Measurements from ENCODE around the gene BCL2L15.

Gene BCL2L15

GRCh38 chr1:113904674-113905434 lies 17.5 kb upstream of the BCL2L15 start, which contains the start of the genes AP4B1 and DCLRE1B:
AP4B1 (minus strand) TSS chr1:113904799; CDS start chr1:113904717, 82 bp downstream.
DCLRE1B (plus strand) TSS chr1:113905326; CDS start chr1:113905587, 261 bp downstream.
- peak; percentile 100 for DNase-seq

- DNase-seq = no peak
These were observed 16.9 kb upstream of the BCL2L15 start for GRCh38 chr1:113904293-113904673.

- DNase-seq = no peak
These were observed 16.3 kb upstream of the BCL2L15 start for GRCh38 chr1:113903501-113904292.

GRCh38 chr1:113901191-113901590 lies 13.8 kb upstream of the BCL2L15 start:
- DNase-seq = no peak

- no peak for DNase-seq
These were observed 11.7 kb upstream of the BCL2L15 start for GRCh38 chr1:113899111-113899510.

GRCh38 chr1:113898241-113898814 lies 10.9 kb upstream of the BCL2L15 start:
- DNase-seq = no peak

- DNase-seq = no peak
These were observed 8.6 kb upstream of the BCL2L15 start for GRCh38 chr1:113895961-113896360.

- no peak for DNase-seq
These were observed 7.7 kb upstream of the BCL2L15 start for GRCh38 chr1:113895098-113895497.

- DNase-seq = no peak
These were observed 5.9 kb upstream of the BCL2L15 start for GRCh38 chr1:113893267-113893666.

- no peak for DNase-seq
These were observed 4.3 kb upstream of the BCL2L15 start for GRCh38 chr1:113891631-113892220.

GRCh38 chr1:113890816-113891215 lies 3.4 kb upstream of the BCL2L15 start:
- no peak for DNase-seq

GRCh38 chr1:113886417-113887401 lies 672 bp downstream of the BCL2L15 start:
- no peak for DNase-seq

GRCh38 chr1:113881661-113882060 lies 5.7 kb downstream of the BCL2L15 start:
- no peak for DNase-seq

- no peak for DNase-seq
These were observed 7.7 kb downstream of the BCL2L15 start for GRCh38 chr1:113879739-113880038.

- no peak for DNase-seq
These were observed 11.2 kb downstream of the BCL2L15 start for GRCh38 chr1:113876176-113876575.

GRCh38 chr1:113875714-113876113 lies 11.7 kb downstream of the BCL2L15 start:
- no peak for DNase-seq

GRCh38 chr1:113874012-113874879 lies 13.1 kb downstream of the BCL2L15 start:
- DNase-seq = no peak

- DNase-seq = no peak
These were observed 15.0 kb downstream of the BCL2L15 start for GRCh38 chr1:113872219-113872935.

GRCh38 chr1:113871597-113872113 lies 15.7 kb downstream of the BCL2L15 start, which contains the start of gene PTPN22:
PTPN22 (minus strand) TSS chr1:113871712.
- DNase-seq = no peak

- DNase-seq = no peak
These were observed 16.6 kb downstream of the BCL2L15 start for GRCh38 chr1:113870778-113871177.

Measured in islet precursor cell (in vitro differentiated cells).